ENCODE data around the gene TMEM132D.

DNA sequence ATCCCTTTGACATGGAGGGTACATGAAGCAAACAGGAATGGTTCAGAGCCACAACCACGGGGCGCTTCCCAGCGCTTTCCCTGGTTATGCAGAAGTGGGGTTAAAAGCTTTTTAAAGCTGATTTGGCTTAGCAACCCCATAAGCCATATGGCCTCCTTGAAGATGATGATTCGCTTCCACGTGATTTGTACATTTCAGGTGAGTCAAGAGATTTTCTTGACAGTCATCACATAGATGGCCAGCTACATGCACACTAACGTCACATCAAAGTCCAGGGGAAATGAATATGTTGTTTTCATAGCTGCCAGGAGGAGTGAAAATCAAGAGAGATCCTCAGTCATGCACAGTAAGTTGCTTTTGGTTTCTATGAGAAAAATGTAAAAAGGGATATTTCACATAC, 309.7 kb downstream of the TMEM132D start:
- TF ChIP-seq, protein P1, sequence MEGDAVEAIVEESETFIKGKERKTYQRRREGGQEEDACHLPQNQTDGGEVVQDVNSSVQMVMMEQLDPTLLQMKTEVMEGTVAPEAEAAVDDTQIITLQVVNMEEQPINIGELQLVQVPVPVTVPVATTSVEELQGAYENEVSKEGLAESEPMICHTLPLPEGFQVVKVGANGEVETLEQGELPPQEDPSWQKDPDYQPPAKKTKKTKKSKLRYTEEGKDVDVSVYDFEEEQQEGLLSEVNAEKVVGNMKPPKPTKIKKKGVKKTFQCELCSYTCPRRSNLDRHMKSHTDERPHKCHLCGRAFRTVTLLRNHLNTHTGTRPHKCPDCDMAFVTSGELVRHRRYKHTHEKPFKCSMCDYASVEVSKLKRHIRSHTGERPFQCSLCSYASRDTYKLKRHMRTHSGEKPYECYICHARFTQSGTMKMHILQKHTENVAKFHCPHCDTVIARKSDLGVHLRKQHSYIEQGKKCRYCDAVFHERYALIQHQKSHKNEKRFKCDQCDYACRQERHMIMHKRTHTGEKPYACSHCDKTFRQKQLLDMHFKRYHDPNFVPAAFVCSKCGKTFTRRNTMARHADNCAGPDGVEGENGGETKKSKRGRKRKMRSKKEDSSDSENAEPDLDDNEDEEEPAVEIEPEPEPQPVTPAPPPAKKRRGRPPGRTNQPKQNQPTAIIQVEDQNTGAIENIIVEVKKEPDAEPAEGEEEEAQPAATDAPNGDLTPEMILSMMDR (IDR thresholded peaks at IDR 0.05; ENCODE audit: insufficient read depth, low read length, poor library complexity, severe bottlenecking) = no peak
- no peak for TF ChIP-seq EZH2phosphoT487 (conservative IDR thresholded peaks at IDR 0.05; ENCODE audit: low read length)

All from SU-DHL-6 (cell line).